Prostate gland (tissue), 2 donors: ENCODE measurements around the gene CREBRF. TPM values are rescaled to one million over a fixed set of nuclear protein-coding genes. Genes with fewer than 3 reads are reported as not detected.

Experiments used
- DNase-seq: peaks from one replicate; pipeline ENCODE4 v3.0.0-alpha.2; 2019; ENCODE audit warnings: low spot score
- H3K27ac ChIP-seq, 2 donors: fragments of 200-600 bp; sonication (generic); 2 replicates each; pipeline ENCODE4 v1.5.1; 2017 to 2019
- H3K27me3 ChIP-seq: fragments of 200-600 bp; sonication (generic); replicated peaks from 2 replicates; pipeline ENCODE4 v1.5.1; 2019; ENCODE audit not compliant: insufficient read depth
- H3K36me3 ChIP-seq, 2 donors: fragments of 200-600 bp; sonication (generic); 1 replicate in 1 of 2; 2 replicates in 1 of 2; pipeline versions ENCODE4 v1.5.1 to v1.8.1; 2017 to 2019
- H3K4me1 ChIP-seq: fragments of 200-600 bp; sonication (generic); replicated peaks from 2 replicates; pipeline ENCODE4 v1.5.1; 2019
- H3K4me3 ChIP-seq, 2 donors: fragments of 200-600 bp; sonication (generic); 2 replicates each; pipeline ENCODE4 v1.5.1; 2017 to 2019
- H3K9me3 ChIP-seq: fragments of 200-600 bp; sonication (generic); 2 replicates; pipeline ENCODE4 v1.5.1; 2017
- CTCF ChIP-seq, 4 experiments: fragments of 200-600 bp in 2 of 4; fragments of 450-650 bp in 2 of 4; sonication (generic) in 2 of 4; IDR thresholded peaks; 1 replicate in 3 of 4; 2 replicates in 1 of 4; pipeline ENCODE4 v1.5.1; 2016 to 2019; ENCODE audit warnings: antibody characterized with exemption in 4 of 4, mild to moderate bottlenecking in 2 of 4, moderate library complexity in 2 of 4
- POLR2A ChIP-seq: fragments of 450-650 bp; IDR thresholded peaks from one replicate; pipeline ENCODE4 v1.6.1; 2016; ENCODE audit warnings: antibody characterized with exemption, mild to moderate bottlenecking
- POLR2AphosphoS5 ChIP-seq: sonication (generic); formaldehyde crosslinking; IDR thresholded peaks from one replicate; pipeline ENCODE4 v1.6.1; 2017; ENCODE audit warnings: antibody characterized with exemption
- WGBS: methylation state at CpG from one replicate; pipeline ENCODE4 v1.1.5; 2018; 5-methylcytosine and 5-hydroxymethylcytosine counted together
- intact Hi-C: fragments of 100-400 bp; cut with DNase I; formaldehyde crosslinking; loops from one replicate; pipeline ENCODE4 v1.14.2; 2022
- total RNA-seq, 2 donors: library from RNA; depleted of rRNA; stranded (reverse); fragments of >200 nt; gene quantifications; one replicate each; pipeline ENCODE4 v1.1.0, GENCODE V29; 2016

CREBRF gene
- total RNA-seq, 2 donors from 2014 or later = 21.5 to 52.3 TPM

- no peak for TF ChIP-seq POLR2A
- peak; percentile 86 for TF ChIP-seq POLR2AphosphoS5
- peak in 2 of 4 experiments; percentile 34 to 36 for TF ChIP-seq CTCF (IDR thresholded peaks at IDR 0.05)
- DNase-seq = peak; percentile 99
- H3K9me3 ChIP-seq = no peaks in the 10 kb centered on the region
- under 1% methylated on average over 38 of the region's 38 CpGs for WGBS
- peak overlapping the region; percentile 81 to 97 for H3K4me3 ChIP-seq
- no peaks in the 10 kb centered on the region for H3K36me3 ChIP-seq
- no peaks in the 10 kb centered on the region for H3K27me3 ChIP-seq
- intact Hi-C loops = loop anchor here (1.0 to 5.0 kb wide), 2 partner anchors 40 to 73 kb away; no protein-coding TSS in a partner anchor
- peak overlapping the region; percentile 98 to 100 for H3K27ac ChIP-seq
- no peaks in the 10 kb centered on the region for H3K4me1 ChIP-seq
Measured at GRCh38 chr5:173057062-173057924, 1.1 kb downstream of the CREBRF start.

- H3K36me3 ChIP-seq = no peaks in the 10 kb centered on the region
- no peaks in the 10 kb centered on the region for H3K4me1 ChIP-seq
- no peaks in the 10 kb centered on the region for H3K9me3 ChIP-seq
- H3K27ac ChIP-seq = no peak overlapping the region
- no peak for DNase-seq
- H3K27me3 ChIP-seq = no peaks in the 10 kb centered on the region
- no peak overlapping the region for H3K4me3 ChIP-seq
- intact Hi-C loops = no loop called here
- no peak for TF ChIP-seq POLR2A
- no peak for TF ChIP-seq CTCF (IDR thresholded peaks at IDR 0.05)
- TF ChIP-seq POLR2AphosphoS5 = no peak
- WGBS = 77% methylated on average over 4 of the region's 4 CpGs
Measured at GRCh38 chr5:173062141-173062540, 6.0 kb downstream of the CREBRF start.

GRCh38 chr5:173065155-173065554 lies 9.0 kb downstream of the CREBRF start:
- no peaks in the 10 kb centered on the region for H3K9me3 ChIP-seq
- no peaks in the 10 kb centered on the region for H3K36me3 ChIP-seq
- no peak for DNase-seq
- no peaks in the 10 kb centered on the region for H3K27me3 ChIP-seq
- intact Hi-C loops = no loop called here
- no peak overlapping the region for H3K27ac ChIP-seq
- no peak overlapping the region for H3K4me3 ChIP-seq
- TF ChIP-seq POLR2A (no peak), CTCF (IDR thresholded peaks at IDR 0.05) (no peak), POLR2AphosphoS5 (no peak)
- H3K4me1 ChIP-seq = no peaks in the 10 kb centered on the region

- no peak for DNase-seq
- 90% methylated on average over 7 of the region's 7 CpGs for WGBS
- Histone ChIP-seq H3K27me3 (no peaks in the 10 kb centered on the region), H3K9me3 (no peaks in the 10 kb centered on the region), H3K27ac (no peak overlapping the region), H3K36me3 (no peaks in the 10 kb centered on the region), H3K4me1 (no peaks in the 10 kb centered on the region), H3K4me3 (no peak overlapping the region)
- intact Hi-C loops = no loop called here
- TF ChIP-seq CTCF (IDR thresholded peaks at IDR 0.05) (no peak), POLR2AphosphoS5 (no peak), POLR2A (no peak)
Measured at GRCh38 chr5:173069671-173070070, 13.5 kb downstream of the CREBRF start.
